Right lobe of liver (tissue), 6 donors: Measurements from ENCODE around the gene MDN1. TPM values are rescaled to one million over a fixed set of nuclear protein-coding genes. Genes with fewer than 3 reads are reported as not detected.
A peak's percentile ranks its signal among the peaks of the same experiment; 100 is the strongest.

ENCODE experiments used
- ATAC-seq, 4 donors: fragments of 200-7000 bp; cut with Tn5 transposase; one replicate each; pipeline ENCODE4 v1.9.1; 2020; ENCODE audit warnings: mild to moderate bottlenecking in 4 of 4, moderate library complexity in 4 of 4
- DNase-seq, 3 donors: peaks; one replicate each; pipeline ENCODE4 v3.0.0-alpha.2; 2020
- H3K27ac ChIP-seq, 3 donors: fragments of 200-600 bp; one replicate each; pipeline ENCODE4 v1.8.0; 2022
- H3K27me3 ChIP-seq, 2 donors: fragments of 200-600 bp; one replicate each; pipeline ENCODE4 v1.8.0; 2022
- H3K36me3 ChIP-seq, 4 donors: fragments of 200-600 bp; sonication (generic) in 1 of 4; one replicate each; pipeline versions ENCODE4 v1.5.1 to v1.8.0; 2017 to 2022; ENCODE audit warnings: control low read depth in 1 of 4
- H3K4me1 ChIP-seq, 4 donors: fragments of 200-600 bp; sonication (generic) in 1 of 4; one replicate each; pipeline versions ENCODE4 v1.5.1 to v1.8.0; 2017 to 2022; ENCODE audit warnings: control low read depth in 1 of 4
- H3K4me3 ChIP-seq, 3 donors: fragments of 200-600 bp; one replicate each; pipeline ENCODE4 v1.8.0; 2022
- H3K9me3 ChIP-seq, 4 donors: fragments of 200-600 bp; sonication (generic) in 1 of 4; one replicate each; pipeline versions ENCODE4 v1.5.1 to v1.8.0; 2017 to 2022; ENCODE audit warnings: control low read depth in 1 of 4
- CTCF ChIP-seq, 4 donors: fragments of 200-600 bp in 3 of 4; fragments of 450-650 bp in 1 of 4; IDR thresholded peaks; one replicate each; pipeline versions ENCODE4 v1.5.1 to v1.8.0; 2016 to 2022; ENCODE audit warnings: antibody characterized with exemption in 4 of 4, mild to moderate bottlenecking in 2 of 4
- POLR2A ChIP-seq: fragments of 450-650 bp; IDR thresholded peaks from one replicate; pipeline ENCODE4 v1.6.1; 2017; ENCODE audit warnings: antibody characterized with exemption, mild to moderate bottlenecking
- WGBS: methylation state at CpG from one replicate; pipeline ENCODE4 v1.1.6; 2018; ENCODE audit warnings: low coverage, low lambda C conversion rate; ENCODE audit not compliant: insufficient coverage; ENCODE audit errors: missing lambda C conversion rate; 5-methylcytosine and 5-hydroxymethylcytosine counted together
- intact Hi-C, 2 donors: fragments of 100-400 bp; cut with DNase I; formaldehyde crosslinking; loops; one replicate each; pipeline versions ENCODE4 v1.11.2 to v1.14.1; 2022
- total RNA-seq, 6 experiments: library from RNA; depleted of rRNA in 2 of 6; stranded (reverse); fragments of >200 nt in 2 of 6; fragmentation: NEBNext Ultra II Directional in 3 of 6; extraction: Animal tissue kit (Norgen Biotek cat#: 25700) in 3 of 6; gene quantifications; one replicate each; pipeline versions ENCODE4 v1.1.0 to v1.2.4, GENCODE V29; 2016 to 2023
- donor health status: DM: no; HTN: yes; CAD: no.
- donor health status: DM: no; HTN: no; CAD: no.
- donor health status: DM: no; HTN: no; CAD: no.
- donor health status: DM: no; HTN: yes; CAD: no.
- donor health status: DM: no; HTN: yes; CAD: no.

MDN1 gene
- total RNA-seq, 6 experiments from 2014 or later: 13.8 to 49.6 (median 25.5) TPM

- no peaks in the 10 kb centered on the region for H3K4me1 ChIP-seq
- peaks cover 0 to 93% (median 20%) of the 10 kb centered on the region in 4 donors for H3K36me3 ChIP-seq
- no peak for TF ChIP-seq POLR2A
- TF ChIP-seq CTCF (IDR thresholded peaks at IDR 0.05): no peak
- ATAC-seq: peak in 3 of 4 donors; percentile 17 to 54 (median 27)
- peak overlapping the region in 1 of 3 donors; percentile 14 for H3K27ac ChIP-seq
- 93% methylated on average over 1 of the region's 1 CpG for WGBS
- intact Hi-C loops: no loop called here
- no peaks in the 10 kb centered on the region for H3K9me3 ChIP-seq
- no peak for DNase-seq
- no peak overlapping the region for H3K4me3 ChIP-seq
- no peaks in the 10 kb centered on the region for H3K27me3 ChIP-seq
These were observed 69.7 kb downstream of the MDN1 start for GRCh38 chr6:89749918-89750317.

- Histone ChIP-seq H3K9me3 (no peaks in the 10 kb centered on the region), H3K4me1 (no peaks in the 10 kb centered on the region), H3K27me3 (no peaks in the 10 kb centered on the region), H3K4me3 (no peak overlapping the region), H3K36me3 (peaks cover 2 to 96% (median 21%) of the 10 kb centered on the region in 4 donors), H3K27ac (no peak overlapping the region)
- WGBS: 97% methylated on average over 4 of the region's 4 CpGs
- TF ChIP-seq CTCF (IDR thresholded peaks at IDR 0.05) (no peak), POLR2A (no peak)
- DNase-seq (no peak), ATAC-seq (no peak)
- intact Hi-C loops: no loop called here
These were observed 73.9 kb downstream of the MDN1 start for GRCh38 chr6:89745716-89746115.

GRCh38 chr6:89745096-89745495 is 74.5 kb downstream of the MDN1 start:
- intact Hi-C loops: no loop called here
- Histone ChIP-seq H3K27ac (no peak overlapping the region), H3K4me3 (no peak overlapping the region), H3K4me1 (no peaks in the 10 kb centered on the region), H3K9me3 (no peaks in the 10 kb centered on the region), H3K27me3 (no peaks in the 10 kb centered on the region), H3K36me3 (peaks cover 2 to 96% (median 23%) of the 10 kb centered on the region in 4 donors)
- 76% methylated on average over 5 of the region's 5 CpGs for WGBS
- TF ChIP-seq CTCF (IDR thresholded peaks at IDR 0.05): no peak
- DNase-seq (no peak), ATAC-seq (no peak)

- Histone ChIP-seq H3K4me3 (no peak overlapping the region), H3K27me3 (no peaks in the 10 kb centered on the region), H3K36me3 (peaks cover 0 to 88% (median 12%) of the 10 kb centered on the region in 4 donors), H3K9me3 (no peaks in the 10 kb centered on the region), H3K27ac (no peak overlapping the region), H3K4me1 (no peaks in the 10 kb centered on the region)
- ATAC-seq: no peak
- TF ChIP-seq CTCF (IDR thresholded peaks at IDR 0.05) (no peak), POLR2A (no peak)
- DNase-seq: no peak
- intact Hi-C loops: no loop called here
- 100% methylated on average over 2 of the region's 3 CpGs for WGBS
These were observed 82.7 kb downstream of the MDN1 start for GRCh38 chr6:89736893-89737292.

- H3K36me3 ChIP-seq: peaks cover 0 to 83% (median 12%) of the 10 kb centered on the region in 4 donors
- no peak for ATAC-seq
- TF ChIP-seq POLR2A (no peak), CTCF (IDR thresholded peaks at IDR 0.05) (no peak)
These were observed 85.1 kb downstream of the MDN1 start for GRCh38 chr6:89734526-89734925.

More at GRCh38 chr6:89734526-89734925, 85.1 kb downstream of the MDN1 start:
- Histone ChIP-seq H3K4me3 (no peak overlapping the region), H3K27ac (no peak overlapping the region), H3K9me3 (no peaks in the 10 kb centered on the region), H3K27me3 (no peaks in the 10 kb centered on the region), H3K4me1 (no peaks in the 10 kb centered on the region)
- intact Hi-C loops: no loop called here
- DNase-seq: no peak
